HG03442 (cell line): Measurements from ENCODE around the gene INTS6L.
"Not testable (repeated sequence)": the region's sequence is repeated elsewhere in the genome, so short reads cannot be mapped to it uniquely, and the experiment has no call there.

ENCODE experiments used
- ATAC-seq: cut with Tn5 transposase; IDR thresholded peaks from one replicate; pipeline ENCODE4 v1.9.1; 2021; ENCODE audit warnings: mild to moderate bottlenecking, moderate library complexity; ENCODE audit not compliant: unreplicated experiment

INTS6L gene

DNA sequence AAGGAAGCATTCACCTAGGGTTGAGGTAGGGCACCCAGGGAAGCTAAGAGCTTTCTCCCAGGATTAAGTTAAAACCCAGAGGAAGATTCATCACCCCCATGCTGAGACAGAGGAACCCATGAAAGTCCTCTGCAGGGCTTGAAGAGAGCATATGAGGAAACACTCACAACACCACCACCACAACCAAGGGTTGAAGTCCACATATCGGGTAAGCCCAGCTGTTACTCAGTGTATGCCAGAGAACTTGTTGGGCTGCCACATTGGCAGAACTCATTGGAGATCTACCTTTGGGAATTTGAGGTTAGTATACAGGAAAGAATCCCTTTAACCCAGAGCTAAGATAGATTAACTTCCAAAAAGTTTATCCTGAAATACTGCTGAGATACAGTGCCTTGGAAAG is 75.1 kb downstream of the INTS6L start:
- ATAC-seq, result no peak

DNA sequence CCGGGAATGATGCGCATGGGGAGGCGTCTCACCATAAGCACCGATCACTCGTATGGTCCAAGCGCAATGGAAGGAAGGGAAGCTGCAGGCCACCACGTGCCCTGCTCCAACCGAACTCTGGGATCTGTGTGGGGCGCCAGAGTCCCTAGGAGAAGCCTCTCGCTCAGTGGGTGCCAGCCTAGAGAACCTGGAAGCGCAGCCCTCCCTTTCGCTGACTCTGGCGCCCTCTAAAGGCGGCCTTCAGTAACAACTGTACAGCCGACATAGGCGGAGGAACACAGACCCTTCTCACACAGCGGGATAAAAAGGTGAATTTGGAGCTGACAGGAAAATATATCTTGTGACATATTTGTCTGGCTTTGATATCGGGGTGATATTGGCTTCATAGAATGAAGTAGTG is 76.0 kb downstream of the INTS6L start:
- ATAC-seq, result no peak

DNA sequence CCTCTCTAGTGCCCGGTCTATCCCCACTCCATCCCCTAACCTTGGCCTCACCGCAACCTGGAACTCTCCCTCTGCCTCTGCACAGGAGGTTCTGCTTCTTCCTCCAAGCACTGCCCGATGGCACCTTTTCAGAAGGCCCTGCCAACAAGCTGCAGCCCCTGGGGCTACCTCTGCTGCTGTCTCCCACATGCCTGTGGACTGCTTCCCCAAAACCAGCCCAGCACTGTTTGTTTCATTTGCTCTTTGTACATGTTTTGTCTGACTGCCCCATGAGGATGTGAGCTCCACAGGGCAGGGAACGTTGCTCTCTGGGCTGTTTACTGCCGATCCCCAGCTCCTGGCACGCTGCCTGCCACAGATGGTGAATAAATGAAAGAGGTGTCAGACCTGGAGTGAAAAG is 85.4 kb downstream of the INTS6L start:
- ATAC-seq, result no peak

DNA sequence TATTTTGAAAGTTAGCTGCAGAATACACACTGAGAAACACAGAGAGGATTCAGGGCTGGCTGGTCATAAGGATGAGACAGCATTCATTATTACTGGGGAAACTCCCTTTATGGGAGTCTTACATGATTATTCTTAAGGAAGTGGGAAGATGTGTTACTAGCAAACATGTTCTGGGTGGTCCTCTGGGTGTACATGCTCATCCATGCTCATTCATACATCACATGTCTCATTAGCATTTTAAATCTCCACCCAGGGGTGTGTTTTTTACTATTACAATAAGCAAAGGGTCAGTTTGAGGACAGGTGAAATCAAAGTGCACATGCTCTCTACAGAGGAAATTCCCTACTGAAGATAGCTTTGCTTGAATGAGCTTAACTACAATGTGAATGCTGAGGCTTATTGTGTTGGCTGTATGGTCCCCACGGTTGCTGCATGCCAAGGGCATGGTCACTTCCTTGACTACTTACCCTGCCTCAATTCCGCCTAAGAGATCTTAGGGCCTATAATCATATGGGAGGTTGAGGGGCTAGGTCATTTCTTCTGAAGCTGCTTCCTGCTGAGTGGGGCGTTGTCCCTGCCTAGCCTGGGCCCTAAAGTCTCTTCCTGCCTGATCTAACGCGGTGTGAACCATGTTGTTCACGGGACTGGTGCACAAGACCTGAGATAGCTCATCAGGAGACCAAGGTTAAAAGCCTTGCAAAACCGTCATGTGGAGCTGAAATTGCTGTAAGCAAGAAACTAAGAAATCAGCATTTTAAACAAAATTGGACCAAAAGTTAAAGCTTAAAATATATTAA is 104.1 kb downstream of the INTS6L start:
- ATAC-seq, result not testable (repeated sequence)

DNA sequence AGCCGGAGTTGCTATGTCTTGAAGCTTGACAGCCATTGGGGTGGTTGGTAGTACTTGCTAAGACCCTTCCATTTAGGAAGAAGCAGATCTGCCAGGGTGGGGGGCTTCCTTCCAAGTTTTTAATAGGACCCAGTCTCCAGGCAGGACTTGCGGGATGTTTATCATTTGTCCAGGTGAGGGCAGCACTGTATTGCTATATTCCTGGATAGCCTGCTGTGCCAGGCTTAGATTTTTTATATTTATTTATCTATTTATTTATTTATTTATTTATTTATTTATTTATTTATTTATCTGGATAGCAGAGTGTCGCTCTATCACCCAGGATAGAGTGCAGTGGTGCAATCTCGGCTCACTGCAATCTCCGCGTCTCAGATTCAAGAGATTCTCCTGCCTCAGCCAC is 105.5 kb downstream of the INTS6L start:
- no peak for ATAC-seq

DNA sequence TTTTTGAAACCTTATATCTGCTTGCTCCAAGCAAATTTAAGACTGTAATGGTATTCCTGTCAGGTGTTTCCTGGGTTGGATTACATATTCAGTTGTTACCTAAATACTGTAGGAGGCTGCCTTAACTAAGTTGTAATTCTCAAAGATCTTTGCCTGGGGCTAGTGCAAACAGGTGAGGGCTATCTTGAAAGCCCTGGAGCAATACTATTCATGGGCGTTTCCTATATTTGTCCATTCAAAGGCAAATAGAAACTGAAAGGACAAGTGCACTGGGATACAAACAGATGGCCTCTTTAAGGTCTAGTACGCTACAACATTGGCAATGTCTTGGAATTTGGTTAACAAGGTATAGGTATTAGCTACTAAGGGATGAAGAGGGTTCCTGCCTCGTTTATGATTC is 108.9 kb downstream of the INTS6L start:
- ATAC-seq, result no peak
